Activated naive CD4-positive, alpha-beta T cell treated with anti-CD3 and anti-CD28 coated beads, Interleukin-2, amount 10 ng/mL, durations not matched to agents 7 days and 5 days (primary cell): Measurements from ENCODE around the gene RDH13.
"Not testable (repeated sequence)": the region's sequence is repeated elsewhere in the genome, so short reads cannot be mapped to it uniquely, and the experiment has no call there.

Experiments
- CTCF ChIA-PET: fragments of 350-600 bp; sonication (Branson Sonifier 250); formaldehyde crosslinking; loops from one replicate; lab custom pipeline; 2021; ENCODE audit warnings: antibody characterized with exemption; lab: Charles Lee
- DNase-seq: peaks from one replicate; pipeline ENCODE4 v3.0.0-alpha.2; 2020
- H3K27ac Mint-ChIP-seq: one replicate; pipeline ENCODE4 v1.8.0; 2021; ENCODE audit warnings: mild to moderate bottlenecking, moderate library complexity, mixed read lengths
- H3K27me3 Mint-ChIP-seq: one replicate; pipeline ENCODE4 v1.8.0; 2021; ENCODE audit warnings: mild to moderate bottlenecking, mixed read lengths
- H3K36me3 Mint-ChIP-seq: one replicate; pipeline ENCODE4 v1.8.0; 2021; ENCODE audit warnings: mixed read lengths
- H3K4me1 Mint-ChIP-seq: one replicate; pipeline ENCODE4 v1.8.0; 2021; ENCODE audit warnings: mixed read lengths
- H3K4me3 Mint-ChIP-seq: one replicate; pipeline ENCODE4 v1.8.0; 2021; ENCODE audit warnings: mild to moderate bottlenecking, moderate library complexity, mixed read lengths
- H3K9me3 Mint-ChIP-seq: one replicate; pipeline ENCODE4 v1.8.0; 2021; ENCODE audit warnings: mixed read lengths

The RDH13 gene

GRCh38 chr19:55076321-55076720 lies 13.4 kb upstream of the RDH13 start:
- Mint-ChIP-seq H3K36me3 (peaks cover 9% of the 10 kb centered on the region), H3K9me3 (peaks cover 5% of the 10 kb centered on the region), H3K27ac (no peak overlapping the region), H3K4me1 (peaks cover 21% of the 10 kb centered on the region), H3K4me3 (no peak overlapping the region), H3K27me3 (peaks cover 79% of the 10 kb centered on the region)
- CTCF ChIA-PET, result no interaction called here
- no peak for DNase-seq

- H3K36me3 Mint-ChIP-seq, result peaks cover 7% of the 10 kb centered on the region
- CTCF ChIA-PET, result no interaction called here
- H3K27me3 Mint-ChIP-seq, result peaks cover 79% of the 10 kb centered on the region
- peaks cover 5% of the 10 kb centered on the region for H3K9me3 Mint-ChIP-seq
- H3K4me3 Mint-ChIP-seq, result no peak within 1 kb of the TSS
- peaks cover 15% of the 10 kb centered on the region for H3K4me1 Mint-ChIP-seq
- no peak for DNase-seq
- no peak within 1 kb of the TSS for H3K27ac Mint-ChIP-seq
These were observed 12.5 kb upstream of the RDH13 start, which contains the start of gene EPS8L1 for GRCh38 chr19:55075371-55075998. EPS8L1 (plus strand) TSS chr19:55075869; CDS start chr19:55076445, 576 bp downstream.

GRCh38 chr19:55071913-55072312 lies 9.0 kb upstream of the RDH13 start:
- CTCF ChIA-PET, result no interaction called here
- H3K4me1 Mint-ChIP-seq, result peaks cover 18% of the 10 kb centered on the region
- H3K36me3 Mint-ChIP-seq, result no peaks in the 10 kb centered on the region
- no peak for DNase-seq
- H3K27ac Mint-ChIP-seq, result no peak overlapping the region
- no peak overlapping the region for H3K4me3 Mint-ChIP-seq
- H3K27me3 Mint-ChIP-seq, result peaks cover 93% of the 10 kb centered on the region
- no peaks in the 10 kb centered on the region for H3K9me3 Mint-ChIP-seq

DNA sequence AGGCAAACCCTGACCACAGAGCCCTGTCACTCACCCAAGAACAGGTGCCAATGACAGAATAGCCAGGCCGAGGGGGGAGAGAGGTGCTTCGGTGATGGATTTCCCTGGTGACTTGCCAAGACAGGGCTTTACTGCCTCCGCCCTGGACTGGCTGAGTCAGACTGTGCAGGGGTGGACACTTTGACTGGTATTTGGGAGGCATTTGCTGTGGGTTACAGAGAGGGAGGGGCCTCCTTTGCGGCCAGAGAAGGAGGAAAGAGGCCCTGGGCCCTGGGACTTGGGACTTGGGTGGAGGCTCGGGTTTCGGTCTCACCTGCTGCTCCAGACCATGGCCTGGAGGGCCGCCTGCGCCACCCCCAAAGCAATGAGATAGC lies 8.2 kb upstream of the RDH13 start:
- DNase-seq, result no peak
- CTCF ChIA-PET, result no interaction called here
- Mint-ChIP-seq H3K27me3 (peaks cover 97% of the 10 kb centered on the region), H3K27ac (no peak overlapping the region), H3K36me3 (no peaks in the 10 kb centered on the region), H3K4me3 (no peak overlapping the region), H3K4me1 (peaks cover 18% of the 10 kb centered on the region), H3K9me3 (no peaks in the 10 kb centered on the region)

- Mint-ChIP-seq H3K9me3 (no peaks in the 10 kb centered on the region), H3K27me3 (peaks cover 97% of the 10 kb centered on the region), H3K4me1 (peaks cover 18% of the 10 kb centered on the region), H3K4me3 (no peak overlapping the region), H3K27ac (no peak overlapping the region), H3K36me3 (no peaks in the 10 kb centered on the region)
- DNase-seq, result no peak
- CTCF ChIA-PET, result no interaction called here
These were observed 7.6 kb upstream of the RDH13 start for GRCh38 chr19:55070466-55071128.

DNA sequence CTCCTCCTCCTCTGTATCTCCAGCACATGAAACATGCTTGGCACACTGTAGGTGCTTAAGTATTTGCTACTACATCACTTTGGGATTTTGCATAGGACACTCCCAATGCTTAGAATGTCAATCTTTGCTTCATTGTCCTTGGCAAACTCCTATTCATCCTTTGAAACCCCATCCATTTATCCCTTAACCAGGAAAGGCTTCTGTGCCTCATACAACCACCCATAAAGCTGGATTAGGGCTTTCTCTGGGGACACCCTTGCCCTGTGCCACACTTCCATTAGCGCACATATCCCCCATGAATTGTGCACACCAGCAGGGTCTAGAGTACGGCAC lies 6.9 kb upstream of the RDH13 start:
- H3K4me3 Mint-ChIP-seq, result no peak overlapping the region
- H3K27ac Mint-ChIP-seq, result no peak overlapping the region

GRCh38 chr19:55068950-55069864 lies 6.3 kb upstream of the RDH13 start:
- CTCF ChIA-PET, result no interaction called here
- H3K4me1 Mint-ChIP-seq, result peaks cover 18% of the 10 kb centered on the region
- H3K4me3 Mint-ChIP-seq, result peak overlapping the region; percentile 2
- no peaks in the 10 kb centered on the region for H3K36me3 Mint-ChIP-seq
- H3K9me3 Mint-ChIP-seq, result no peaks in the 10 kb centered on the region
- no peak for DNase-seq
- peaks cover 88% of the 10 kb centered on the region for H3K27me3 Mint-ChIP-seq
- no peak overlapping the region for H3K27ac Mint-ChIP-seq

More for the DNA sequence above, 6.9 kb upstream of the RDH13 start:
- CTCF ChIA-PET, result no interaction called here
- no peak for DNase-seq
- Mint-ChIP-seq H3K27me3 (peaks cover 92% of the 10 kb centered on the region), H3K9me3 (no peaks in the 10 kb centered on the region), H3K36me3 (no peaks in the 10 kb centered on the region), H3K4me1 (peaks cover 18% of the 10 kb centered on the region)

DNA sequence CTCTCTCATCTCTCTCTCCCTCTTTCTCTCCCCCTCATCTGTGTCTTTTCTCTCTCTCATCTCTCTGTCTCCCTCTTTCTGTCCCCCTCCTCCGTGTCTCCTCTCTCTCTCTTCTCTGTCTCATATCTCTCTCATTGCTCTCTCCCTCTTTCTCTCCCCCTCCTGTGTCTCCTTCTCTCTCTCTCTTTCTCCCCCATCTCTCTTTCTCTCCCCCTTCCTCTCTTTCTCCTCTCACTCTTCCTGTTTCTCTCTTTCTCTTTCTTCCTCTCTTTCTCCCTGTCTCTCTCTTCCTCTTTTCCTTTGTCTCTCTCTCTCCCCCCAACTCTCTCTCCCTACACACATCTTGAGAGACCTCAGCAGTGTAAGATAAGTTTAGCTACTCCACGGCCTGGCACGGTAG lies 4.9 kb upstream of the RDH13 start:
- Mint-ChIP-seq H3K4me3 (no peak overlapping the region), H3K27me3 (peaks cover 85% of the 10 kb centered on the region), H3K27ac (no peak overlapping the region), H3K9me3 (peaks cover 2% of the 10 kb centered on the region), H3K36me3 (no peaks in the 10 kb centered on the region), H3K4me1 (peaks cover 20% of the 10 kb centered on the region)
- CTCF ChIA-PET, result no interaction called here
- no peak for DNase-seq

- Mint-ChIP-seq H3K27me3 (peaks cover 69% of the 10 kb centered on the region), H3K9me3 (peaks cover 2% of the 10 kb centered on the region), H3K36me3 (peaks cover 2% of the 10 kb centered on the region), H3K27ac (no peak overlapping the region), H3K4me3 (no peak overlapping the region), H3K4me1 (peaks cover 28% of the 10 kb centered on the region)
- CTCF ChIA-PET, result no interaction called here
- peak; percentile 48 for DNase-seq
These were observed 3.3 kb upstream of the RDH13 start for GRCh38 chr19:55066107-55066709.

- H3K4me3 Mint-ChIP-seq, result not testable (repeated sequence)
These were observed 2.6 kb upstream of the RDH13 start for GRCh38 chr19:55065516-55065915.

GRCh38 chr19:55063492-55063843 lies 520 bp upstream of the RDH13 start:
- H3K36me3 Mint-ChIP-seq, result peaks cover 10% of the 10 kb centered on the region
- CTCF ChIA-PET, result interaction anchor here (1.5 kb wide), 1 partner anchor 183 kb away, joined by 3 read pairs; no protein-coding TSS in a partner anchor
- H3K4me1 Mint-ChIP-seq, result peaks cover 31% of the 10 kb centered on the region
- H3K4me3 Mint-ChIP-seq, result peak overlapping the region; percentile 83
- DNase-seq, result no peak
- peaks cover 41% of the 10 kb centered on the region for H3K27me3 Mint-ChIP-seq
- peaks cover 2% of the 10 kb centered on the region for H3K9me3 Mint-ChIP-seq
- H3K27ac Mint-ChIP-seq, result peak overlapping the region; percentile 73

More at GRCh38 chr19:55065516-55065915, 2.6 kb upstream of the RDH13 start:
- Mint-ChIP-seq H3K27me3 (peaks cover 62% of the 10 kb centered on the region), H3K4me1 (peaks cover 31% of the 10 kb centered on the region)
- H3K9me3 Mint-ChIP-seq, H3K36me3 Mint-ChIP-seq, CTCF ChIA-PET, DNase-seq, H3K27ac Mint-ChIP-seq: not testable (repeated sequence)

DNA sequence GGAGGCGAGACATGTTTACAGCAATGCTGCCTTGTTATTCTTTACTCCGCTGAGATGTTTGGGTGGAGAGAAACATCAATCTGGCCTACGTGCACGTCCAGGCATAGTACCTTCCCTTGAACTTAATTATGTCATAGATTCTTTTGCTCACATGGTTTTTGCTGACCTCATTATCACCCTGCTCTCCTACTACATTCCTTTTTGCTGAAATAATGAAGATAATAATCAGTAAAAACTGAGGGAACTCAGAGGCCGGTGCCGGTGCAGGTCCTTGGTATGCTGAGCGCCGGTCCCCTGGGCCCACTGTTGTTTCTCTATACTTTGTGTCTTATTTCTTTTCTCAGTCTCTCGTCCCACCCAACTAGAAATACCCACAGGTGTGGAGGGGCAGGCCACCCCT lies 2.7 kb downstream of the RDH13 start:
- H3K27ac Mint-ChIP-seq, result not testable (repeated sequence)

GRCh38 chr19:55058781-55059610 lies 4.0 kb downstream of the RDH13 start:
- peaks cover 2% of the 10 kb centered on the region for H3K9me3 Mint-ChIP-seq
- CTCF ChIA-PET, result interaction anchor here (1.7 kb wide), 1 partner anchor 178 kb away, joined by 9 read pairs; no protein-coding TSS in a partner anchor
- H3K4me3 Mint-ChIP-seq, result no peak overlapping the region
- H3K27ac Mint-ChIP-seq, result peak overlapping the region; percentile 62
- H3K27me3 Mint-ChIP-seq, result peaks cover 10% of the 10 kb centered on the region
- peaks cover 32% of the 10 kb centered on the region for H3K36me3 Mint-ChIP-seq
- DNase-seq, result no peak
- H3K4me1 Mint-ChIP-seq, result peaks cover 27% of the 10 kb centered on the region

More for the DNA sequence above, 2.7 kb downstream of the RDH13 start:
- not testable (repeated sequence) for H3K9me3 Mint-ChIP-seq, DNase-seq, H3K27me3 Mint-ChIP-seq, H3K4me3 Mint-ChIP-seq
- CTCF ChIA-PET, result interaction anchor here (1.7 kb wide), 1 partner anchor 179 kb away, joined by 9 read pairs; no protein-coding TSS in a partner anchor
- peaks cover 27% of the 10 kb centered on the region for H3K4me1 Mint-ChIP-seq
- H3K36me3 Mint-ChIP-seq, result peaks cover 26% of the 10 kb centered on the region
